GM13976 (cell line): Measurements from ENCODE around the gene HYCC1.

ENCODE experiments used
- DNase-seq: peaks from one replicate; pipeline ENCODE4 v3.0.0; 2012; ENCODE audit warnings: low spot score
- CTCF ChIP-seq: IDR thresholded peaks from 2 replicates; pipeline ENCODE4 v1.5.1; 2012; ENCODE audit warnings: borderline replicate concordance, mild to moderate bottlenecking; ENCODE audit not compliant: insufficient read depth; ENCODE audit errors: extremely low read depth, missing control alignments, control extremely low read depth
- in situ Hi-C: fragments of 300-500 bp; cut with MboI; formaldehyde crosslinking; loops from one replicate; pipeline ENCODE4 v1.12.0; 2022; ENCODE audit warnings: low sequenced_read_pairs, mixed read lengths, inconsistent platforms; ENCODE audit not compliant: unreplicated experiment

Gene HYCC1

GRCh38 chr7:23022258-23022769 is 8.4 kb upstream of the HYCC1 start:
- DNase-seq: no peak
- in situ Hi-C loops: no loop called here
- no peak for TF ChIP-seq CTCF

DNA sequence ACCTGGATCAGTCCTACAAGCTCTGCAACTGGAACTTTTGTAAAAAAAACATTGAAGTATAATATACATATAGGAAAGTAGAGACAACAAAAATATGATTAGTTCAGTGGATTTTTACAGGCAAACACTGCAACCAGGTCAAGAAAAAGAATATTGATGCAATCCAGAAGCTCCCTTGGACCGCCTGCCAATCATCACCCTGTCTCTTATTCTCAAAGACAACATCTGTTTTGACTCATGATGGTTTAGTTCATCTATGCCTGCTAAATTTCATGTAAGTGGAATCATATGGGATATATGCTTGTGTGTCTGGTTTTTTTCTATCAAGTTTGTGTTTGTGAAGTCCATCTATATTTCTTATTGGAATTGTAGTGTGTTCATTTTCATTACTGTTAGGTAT is 7.7 kb upstream of the HYCC1 start:
- DNase-seq: no peak
- in situ Hi-C loops: no loop called here
- no peak for TF ChIP-seq CTCF

GRCh38 chr7:23020742-23021401 is 6.9 kb upstream of the HYCC1 start:
- TF ChIP-seq CTCF: no peak
- in situ Hi-C loops: no loop called here
- no peak for DNase-seq

DNA sequence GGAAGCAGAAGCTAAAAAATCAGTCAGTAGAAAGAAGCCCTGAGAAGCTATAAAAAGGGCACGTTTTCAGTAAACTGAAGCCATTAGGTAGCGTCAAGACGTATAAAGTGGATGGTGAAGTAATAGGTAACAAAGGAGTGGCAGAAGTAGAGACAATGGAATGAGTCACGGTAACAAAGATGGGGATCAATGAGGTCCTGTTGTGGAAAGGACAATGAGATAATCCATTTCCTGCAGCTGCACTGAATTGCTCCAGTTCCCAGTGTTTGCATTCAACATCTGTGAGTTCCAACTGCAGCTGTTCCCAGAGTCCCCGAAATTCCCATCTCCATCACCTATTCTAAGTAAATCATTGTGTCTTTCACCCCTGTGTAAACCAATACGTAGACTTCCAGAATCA is 4.8 kb upstream of the HYCC1 start:
- no peak for DNase-seq
- in situ Hi-C loops: no loop called here
- no peak for TF ChIP-seq CTCF

DNA sequence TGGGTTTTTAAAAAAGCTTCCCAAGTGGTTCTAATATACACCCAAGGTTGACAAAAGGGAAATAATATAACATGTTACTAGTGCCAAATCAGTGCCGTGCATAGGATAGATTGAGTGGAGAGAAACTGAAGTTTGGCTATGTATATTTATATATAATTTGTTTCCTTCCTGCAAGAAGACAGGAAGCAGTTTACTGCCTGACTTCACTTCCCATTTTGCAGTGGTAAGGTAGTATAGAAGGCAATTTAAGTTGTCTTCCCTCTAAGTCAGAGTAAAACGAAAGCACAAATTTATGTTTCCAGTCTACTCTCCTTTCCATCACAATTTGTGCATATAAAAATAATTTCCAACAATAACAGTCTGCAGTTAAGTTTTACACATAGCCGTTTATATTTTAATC is 3.4 kb upstream of the HYCC1 start:
- TF ChIP-seq CTCF: no peak
- in situ Hi-C loops: no loop called here
- DNase-seq: no peak

GRCh38 chr7:23016345-23017253 is 2.7 kb upstream of the HYCC1 start:
- TF ChIP-seq CTCF: no peak
- no peak for DNase-seq
- in situ Hi-C loops: no loop called here
